Fibroblast of lung (primary cell): Measurements from ENCODE around the gene YARS2.

ENCODE experiments used
- CTCF ChIP-seq, 2 donors: IDR thresholded peaks in 1 of 2; conservative IDR thresholded peaks in 1 of 2; 1 replicate in 1 of 2; 2 replicates in 1 of 2; pipeline ENCODE4 v1.5.1; 2011 to 2012; ENCODE audit warnings: low read length in 2 of 2, control low read depth in 1 of 2, inconsistent platforms in 1 of 2, low read depth in 1 of 2, mild to moderate bottlenecking in 1 of 2
- EZH2 ChIP-seq: IDR thresholded peaks from 2 replicates; pipeline ENCODE4 v1.5.1; 2012; ENCODE audit warnings: low read length, control low read depth, mild to moderate bottlenecking; ENCODE audit errors: missing control alignments

GRCh38 chr12:32765906-32766305 lies 10.2 kb upstream of the YARS2 start:
- no peak for TF ChIP-seq CTCF (conservative IDR thresholded peaks at IDR 0.05 in 1 of 2, IDR thresholded peaks at IDR 0.05 in 1 of 2; ENCODE audit: low read depth in 1 of 2, low read length in 2 of 2)
- TF ChIP-seq EZH2, result no peak
